Measurements from ENCODE around the gene PTAFR. TPM values are rescaled to one million over a fixed set of nuclear protein-coding genes. Genes with fewer than 3 reads are reported as not detected.

Gene PTAFR
- total and polyA plus RNA-seq, 2 of the 8 experiments (the other 6 are each of a cell fraction or from before 2014, with no cell fraction given): 1.2 to 4.9 TPM

DNA sequence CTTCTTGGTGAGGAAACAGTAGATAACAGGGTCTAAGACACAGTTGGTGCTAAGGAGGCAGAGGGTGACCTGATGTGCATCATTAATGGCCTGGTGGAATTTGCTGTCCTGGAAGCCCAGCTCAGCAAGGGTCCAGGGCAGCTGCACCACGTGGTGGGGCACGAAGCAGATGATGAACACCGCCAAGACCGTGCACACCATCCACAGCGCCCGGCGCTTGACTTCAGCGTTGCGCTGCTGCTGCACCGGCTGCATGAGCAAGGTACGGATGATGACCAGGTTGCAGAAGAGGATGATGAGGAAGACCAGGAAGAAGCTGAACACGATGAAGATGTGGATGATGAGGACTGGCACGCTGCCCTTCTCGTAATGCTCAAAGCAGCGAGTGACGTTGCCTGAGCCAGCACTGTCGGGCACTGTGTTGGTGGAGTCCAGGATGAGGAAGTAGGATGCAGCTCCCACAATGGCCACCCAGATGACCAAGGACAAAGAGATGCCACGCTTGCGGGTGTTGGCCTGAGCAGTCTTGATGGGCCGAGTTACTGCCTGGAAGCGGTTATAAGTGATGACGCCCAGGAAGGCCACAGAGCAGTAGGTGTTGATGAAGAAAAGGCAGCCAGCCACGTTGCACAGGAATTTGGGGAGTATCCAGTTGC, 26.2 kb downstream of the PTAFR start:
- no peak overlapping the region for H2BK5ac ChIP-seq (ENCODE audit: low read depth, low read length)
- H2AFZ ChIP-seq (ENCODE audit: low read length): no peak overlapping the region
- H3K27me3 ChIP-seq (replicated peaks in 1 of 4; ENCODE audit: control insufficient read depth in 3 of 4, extremely low read depth in 1 of 4, insufficient read depth in 3 of 4, low read length in 3 of 4): no peaks in the 10 kb centered on the region
- WGBS, 2 experiments (ENCODE audit: extremely low coverage in 1 of 2, insufficient coverage in 1 of 2, insufficient read length in 1 of 2, insufficient replicate concordance in 2 of 2, low coverage in 1 of 2, low lambda C conversion rate in 2 of 2, missing lambda C conversion rate in 1 of 2): 95% methylated on average over 23 of the region's 23 CpGs; no CpG with 5 or more reads in 1 of the 2 experiments
- DNase-seq (ENCODE audit: low read depth in 1 of 2, low spot score in 2 of 2) (no peak), FAIRE-seq (no peak)
- CTCF ChIA-PET (ENCODE audit: partially characterized antibody): interaction anchor here (0.9 kb wide), 1 partner anchor 41 kb away, joined by 3 read pairs; no protein-coding TSS in a partner anchor
- H4K8ac ChIP-seq (ENCODE audit: extremely low read depth, insufficient read depth, low read length): no peak overlapping the region
- H2BK20ac ChIP-seq (ENCODE audit: low read length): no peak overlapping the region
- no peak overlapping the region for H3K18ac ChIP-seq (ENCODE audit: extremely low read depth, low read length)
- H3K9ac ChIP-seq (replicated peaks in 1 of 4; ENCODE audit: extremely low read depth in 1 of 4, low read depth in 3 of 4, low read length in 3 of 4): no peak overlapping the region
- no peak overlapping the region for H3K4me2 ChIP-seq (ENCODE audit: insufficient read depth in 1 of 2, low read depth in 2 of 2, low read length in 2 of 2)
- H3K4me1 ChIP-seq (replicated peaks in 1 of 4; ENCODE audit: control insufficient read depth in 3 of 4, insufficient read depth in 4 of 4, low read length in 3 of 4): peaks cover 0 to 10% (median 7%) of the 10 kb centered on the region in 4 experiments; a peak in 6 of 7 replicates
- TF ChIP-seq YY1 (IDR thresholded peaks at IDR 0.05; ENCODE audit: low read depth, low read length): no peak
- no peak for TF ChIP-seq TCF12 (IDR thresholded peaks at IDR 0.05; ENCODE audit: low read depth, low read length)
- no peak for TF ChIP-seq GABPA (IDR thresholded peaks at IDR 0.05; ENCODE audit: borderline replicate concordance, insufficient read depth, low read length)
- no peak for TF ChIP-seq JUND (IDR thresholded peaks at IDR 0.05; ENCODE audit: low read length)
- TF ChIP-seq NRF1 (IDR thresholded peaks at IDR 0.05; ENCODE audit: low read depth, low read length): no peak
- TF ChIP-seq TAF1 (IDR thresholded peaks at IDR 0.05; ENCODE audit: low read depth, low read length): no peak
- no peak for TF ChIP-seq KDM5A (IDR thresholded peaks at IDR 0.05; ENCODE audit: low read length)
- TF ChIP-seq CHD1 (IDR thresholded peaks at IDR 0.05; ENCODE audit: low read depth, low read length): no peak
- H3K14ac ChIP-seq (ENCODE audit: insufficient read length): no peak overlapping the region
- no peaks in the 10 kb centered on the region for H4K20me1 ChIP-seq (replicated peaks in 1 of 2; ENCODE audit: control insufficient read depth in 1 of 2, insufficient read depth in 2 of 2, low read length in 2 of 2)
- no peak overlapping the region for H3K27ac ChIP-seq (ENCODE audit: low read depth, low read length)
- H4K91ac ChIP-seq (replicated peaks; ENCODE audit: insufficient read length, low read length): no peak overlapping the region
- no peak overlapping the region for H4K5ac ChIP-seq (ENCODE audit: insufficient read length, low read depth, low read length)
- no peak overlapping the region for H2AK5ac ChIP-seq (ENCODE audit: low read depth, low read length)
- H2BK120ac ChIP-seq (replicated peaks; ENCODE audit: low read depth, low read length): no peak overlapping the region
- no peaks in the 10 kb centered on the region for H3K23me2 ChIP-seq (ENCODE audit: low read depth, low read length)
- 0 out of 2 replicates have a peak overlapping the region, but pooled peaks have one; percentile 13 for H2BK15ac ChIP-seq (ENCODE audit: low read length)
- no peak overlapping the region for H3K4me3 ChIP-seq (ENCODE audit: extremely low read depth in 1 of 4, insufficient read depth in 2 of 4, low read depth in 3 of 4, low read length in 4 of 4)
- no peaks in the 10 kb centered on the region for H3K9me3 ChIP-seq (ENCODE audit: insufficient read depth in 2 of 2, low read depth in 1 of 2, low read length in 1 of 2)
- H3K36me3 ChIP-seq (ENCODE audit: control insufficient read depth in 2 of 4, insufficient read depth in 4 of 4, low read length in 3 of 4): no peaks in the 10 kb centered on the region
- H2BK12ac ChIP-seq (ENCODE audit: low read depth, low read length): 0 out of 2 replicates have a peak overlapping the region, but pooled peaks have one; percentile 1
- H3K79me2 ChIP-seq (ENCODE audit: control insufficient read depth in 1 of 2, insufficient read depth in 2 of 2, low read length in 2 of 2): no peaks in the 10 kb centered on the region
- POLR2A ChIA-PET (ENCODE audit: partially characterized antibody): no interaction called here
- no peak overlapping the region for H3K4ac ChIP-seq (replicated peaks; ENCODE audit: insufficient read length, low read depth, low read length)
- H3K56ac ChIP-seq (replicated peaks; ENCODE audit: insufficient read length, low read depth, low read length): no peak overlapping the region
- H3K23ac ChIP-seq (ENCODE audit: insufficient read length): no peak overlapping the region
- peaks cover 2% of the 10 kb centered on the region; the same call in 1 of the 2 replicates for H3K79me1 ChIP-seq (ENCODE audit: low read depth, low read length)
